ENCODE results near the gene MRI1. TPM values are rescaled to one million over a fixed set of nuclear protein-coding genes. Genes with fewer than 3 reads are reported as not detected.

Gene MRI1
- total RNA-seq, 1 experiment from 2014 or later = 19.6 TPM

DNA sequence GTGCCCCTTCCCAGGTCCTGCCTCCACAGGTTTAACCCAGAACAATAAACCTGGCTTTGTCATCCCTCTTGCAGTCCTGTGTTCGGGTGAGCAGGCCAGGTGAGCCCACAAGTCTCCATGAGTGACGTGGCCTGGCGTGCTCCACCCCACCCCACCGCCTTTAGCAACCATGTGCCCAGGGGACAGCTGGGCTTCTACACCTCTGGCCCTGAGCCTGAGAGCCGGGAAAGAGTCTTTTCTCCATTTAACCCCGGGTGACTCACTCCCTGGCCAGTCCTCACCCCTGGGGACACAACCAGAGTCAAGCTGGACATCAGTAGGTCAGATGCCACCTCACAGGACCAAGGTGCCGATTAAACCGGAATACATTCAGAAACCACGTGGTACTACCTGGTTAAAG, 14.1 kb downstream of the MRI1 start:
- no peak for TF ChIP-seq CTCF (IDR thresholded peaks at IDR 0.05 in 2 of 3, conservative IDR thresholded peaks at IDR 0.05 in 1 of 3; ENCODE audit: borderline replicate concordance in 1 of 3, insufficient read depth in 1 of 3, low read depth in 2 of 3, low read length in 2 of 3)
- no peak for TF ChIP-seq REST (IDR thresholded peaks at IDR 0.05; ENCODE audit: low read depth)
- TF ChIP-seq EZH2 (IDR thresholded peaks at IDR 0.05) = no peak
- no peak for TF ChIP-seq SRF (IDR thresholded peaks at IDR 0.05; ENCODE audit: low read depth)
- no peak for TF ChIP-seq POLR2A (IDR thresholded peaks at IDR 0.05; ENCODE audit: borderline replicate concordance, extremely low read depth, insufficient read depth, insufficient read length)
- no peak for TF ChIP-seq CEBPB (IDR thresholded peaks at IDR 0.05; ENCODE audit: low read depth)
- TF ChIP-seq ZBTB33 (IDR thresholded peaks at IDR 0.05; ENCODE audit: extremely low read depth, insufficient replicate concordance, low read length) = no peak
- no peak for TF ChIP-seq JUND (IDR thresholded peaks at IDR 0.05)
- ChIA-PET CTCF (no interaction called here), RAD21 (ENCODE audit: low non-redundant PET in 1 of 2, low total read pairs in 2 of 2, uncharacterized antibody in 2 of 2, unreplicated experiment in 2 of 2) (no interaction called here), POLR2A (no interaction called here)
- H3K27ac ChIP-seq (ENCODE audit: low read depth, low read length) = no peak overlapping the region
- H3K9me3 ChIP-seq (ENCODE audit: control insufficient read depth in 1 of 2, insufficient read depth in 1 of 2, low read depth in 1 of 2, low read length in 2 of 2) = no peaks in the 10 kb centered on the region
- H3K9me2 ChIP-seq (ENCODE audit: insufficient read depth) = no peaks in the 10 kb centered on the region
- H3K36me3 ChIP-seq (ENCODE audit: control insufficient read depth in 1 of 2, insufficient read depth in 2 of 2, low read length in 2 of 2) = peaks cover 13 to 23% of the 10 kb centered on the region in 2 experiments; a peak in 3 of 4 replicates
- H3K79me2 ChIP-seq (ENCODE audit: insufficient read depth, low read length) = peaks cover 39% of the 10 kb centered on the region
- H4K20me1 ChIP-seq (ENCODE audit: insufficient read depth) = no peaks in the 10 kb centered on the region
- H3K4me3 ChIP-seq (replicated peaks in 1 of 2; ENCODE audit: low read depth in 1 of 2, low read length in 2 of 2) = no peak overlapping the region
- BruUV-seq (replicated peaks) = no TSS peak
- no peak overlapping the region for H3K9ac ChIP-seq (ENCODE audit: low read length)
- no peak overlapping the region for H3K4me2 ChIP-seq (ENCODE audit: low read length)
- DNase-seq (ENCODE audit: low read depth, low spot score) (no peak), ATAC-seq (no peak)
- H2AFZ ChIP-seq (ENCODE audit: low read depth, low read length, poor library complexity, severe bottlenecking) = no peak overlapping the region
- H3K4me1 ChIP-seq (ENCODE audit: control insufficient read depth in 1 of 2, insufficient read depth in 2 of 2, low read length in 2 of 2) = peaks cover 29 to 34% of the 10 kb centered on the region in 2 experiments
- intact Hi-C loops (cut with micrococcal nuclease) = no loop called here
- no peaks in the 10 kb centered on the region for H3K27me3 ChIP-seq (ENCODE audit: insufficient read depth, low read length)
